K562 (cell line): ENCODE results near the gene SCGB1D4. TPM values are rescaled to one million over a fixed set of nuclear protein-coding genes. Genes with fewer than 3 reads are reported as not detected.
"Not testable (repeated sequence)": the region's sequence is repeated elsewhere in the genome, so short reads cannot be mapped to it uniquely, and the experiment has no call there.

Source experiments
- ATAC-seq: fragments of 200-7000 bp; cut with Tn5 transposase; 3 replicates; pipeline ENCODE4 v1.9.1; 2020; ENCODE audit warnings: moderate library complexity
- BruUV-seq: library from RNA; stranded (reverse); fragments of 400-500 nt; replicated peaks from 2 replicates; lab custom pipeline; 2021; lab: Mats Ljungman, UMichigan
- CTCF ChIA-PET: fragments of 300-600 bp; formaldehyde crosslinking; extraction: SDS; loops from one replicate; lab custom pipeline; 2021; ENCODE audit warnings: low intra/inter-chr PET ratio; lab: Yijun Ruan, JAX
- POLR2A ChIA-PET: fragments of 300-600, 350-650 bp; sonication (Branson Sonifier 250); formaldehyde crosslinking; extraction: SDS; loops from one replicate; lab custom pipeline; 2021; ENCODE audit warnings: antibody characterized with exemption, inconsistent platforms; lab: Yijun Ruan, JAX
- DNase-seq, 4 experiments: peaks; one replicate each; pipeline versions ENCODE4 v3.0.0 to v3.0.0-alpha.2; 2011 to 2018; ENCODE audit warnings: low spot score in 3 of 4, mixed read lengths in 3 of 4; ENCODE audit errors: extremely low read depth in 1 of 4
- FAIRE-seq: peaks from 2 replicates; lab custom pipeline; 2011; peaks lifted over from hg19 to GRCh38; lab: Jason Lieb, UNC
- H2AFZ ChIP-seq: 2 replicates; pipeline ENCODE4 v1.6.0; 2011; ENCODE audit warnings: low read depth, low read length, control low read depth, inconsistent platforms
- H3K27ac ChIP-seq: fragments of 200-600 bp; 3 replicates; pipeline ENCODE4 v1.8.0; 2011; ENCODE audit warnings: low read depth, mild to moderate bottlenecking, control low read depth, inconsistent platforms, low read length, moderate library complexity, mixed read lengths; ENCODE audit errors: extremely low read depth
- H3K27me3 ChIP-seq, 2 experiments: fragments of 300-600 bp in 1 of 2; 2 replicates in 1 of 2; 3 replicates in 1 of 2; pipeline versions ENCODE4 v1.6.0 to v1.8.0; 2011; ENCODE audit warnings: inconsistent platforms in 2 of 2, low read length in 2 of 2, mild to moderate bottlenecking in 1 of 2, mixed read lengths in 1 of 2, moderate library complexity in 1 of 2; ENCODE audit not compliant: control insufficient read depth in 2 of 2, insufficient read depth in 2 of 2
- H3K36me3 ChIP-seq: fragments of 300-600 bp; 3 replicates; pipeline ENCODE4 v1.8.0; 2011; ENCODE audit warnings: mild to moderate bottlenecking, low read length, inconsistent platforms; ENCODE audit not compliant: control insufficient read depth, insufficient read depth
- H3K4me1 ChIP-seq, 2 experiments: fragments of 200-600 bp in 1 of 2; replicated peaks in 1 of 2; 2 replicates in 1 of 2; 3 replicates in 1 of 2; pipeline versions ENCODE4 v1.5.1 to v1.8.0; 2011; ENCODE audit warnings: inconsistent platforms in 2 of 2, low read length in 2 of 2, mild to moderate bottlenecking in 1 of 2, mixed read lengths in 1 of 2, moderate library complexity in 1 of 2; ENCODE audit not compliant: control insufficient read depth in 2 of 2, insufficient read depth in 2 of 2
- H3K4me2 ChIP-seq: 2 replicates; pipeline ENCODE4 v1.6.1; 2011; ENCODE audit warnings: low read length, control low read depth, inconsistent platforms, mixed read lengths; ENCODE audit not compliant: insufficient read depth
- H3K4me3 ChIP-seq: fragments of 200-600 bp; sonication (generic), shearing (Covaris generic); 2 replicates; pipeline ENCODE4 v1.5.1; 2016; ENCODE audit warnings: control low read depth, inconsistent platforms
- H3K79me2 ChIP-seq: fragments of 200-600 bp; 3 replicates; pipeline ENCODE4 v1.8.0; 2011; ENCODE audit warnings: low read length, inconsistent platforms; ENCODE audit not compliant: control insufficient read depth, insufficient read depth
- H3K9ac ChIP-seq, 2 experiments: 2 replicates each; pipeline versions ENCODE4 v1.6.0 to v1.6.1; 2011; ENCODE audit warnings: low read depth in 2 of 2, low read length in 2 of 2, control low read depth in 1 of 2, inconsistent platforms in 1 of 2, mild to moderate bottlenecking in 1 of 2, mixed read lengths in 1 of 2; ENCODE audit not compliant: insufficient read depth in 1 of 2
- H3K9me1 ChIP-seq: one replicate; pipeline ENCODE4 v1.6.0; 2011; ENCODE audit warnings: inconsistent platforms, mild to moderate bottlenecking, low read length, moderate library complexity; ENCODE audit not compliant: control insufficient read depth, insufficient read depth
- H3K9me3 ChIP-seq: replicated peaks from 2 replicates; pipeline ENCODE4 v1.5.1; 2011; ENCODE audit warnings: low read depth, low read length, inconsistent platforms; ENCODE audit not compliant: control insufficient read depth, insufficient read depth
- H4K20me1 ChIP-seq: replicated peaks from 2 replicates; pipeline ENCODE4 v1.6.1; 2011; ENCODE audit warnings: low read length, inconsistent platforms, mixed read lengths; ENCODE audit not compliant: control insufficient read depth, insufficient read depth
- ARID1B ChIP-seq: fragments of 450-650 bp; IDR thresholded peaks from 2 replicates; pipeline ENCODE4 v1.6.1; 2016; ENCODE audit warnings: antibody characterized with exemption, mild to moderate bottlenecking, inconsistent platforms
- BCOR ChIP-seq: fragments of 450-650 bp; IDR thresholded peaks from 2 replicates; pipeline ENCODE4 v1.6.1; 2016
- CTBP1 ChIP-seq: fragments of 450-650 bp; IDR thresholded peaks from 2 replicates; pipeline ENCODE4 v1.6.1; 2016; ENCODE audit warnings: borderline replicate concordance
- EP400 ChIP-seq: fragments of 450-650 bp; IDR thresholded peaks from 2 replicates; pipeline ENCODE4 v1.6.1; 2017; ENCODE audit warnings: antibody characterized with exemption, mild to moderate bottlenecking, moderate library complexity
- HDAC1 ChIP-seq, 2 experiments: fragments of 450-650 bp; IDR thresholded peaks; 2 replicates each; pipeline ENCODE4 v1.6.1; 2016 to 2017; ENCODE audit warnings: inconsistent platforms in 1 of 2, mild to moderate bottlenecking in 1 of 2, moderate library complexity in 1 of 2
- KDM1A ChIP-seq, 2 experiments: fragments of 450-650 bp; IDR thresholded peaks; 2 replicates each; pipeline ENCODE4 v1.6.1; 2016; ENCODE audit warnings: mild to moderate bottlenecking in 2 of 2
- REST ChIP-seq, 2 experiments: fragments of 450-650 bp; formaldehyde crosslinking in 1 of 2; IDR thresholded peaks; 2 replicates each; pipeline versions ENCODE4 v1.4.0 to v1.6.1; 2014 to 2020; ENCODE audit warnings: mild to moderate bottlenecking in 2 of 2, borderline replicate concordance in 1 of 2, low read depth in 1 of 2
- ZNF766 ChIP-seq: fragments of 200-800 bp; sonication (Bioruptor generic); conservative IDR thresholded peaks from 2 replicates; pipeline ENCODE4 v1.6.1; 2016; ENCODE audit warnings: missing genetic modification characterization, missing compliant biosample characterization
- WGBS: fragments of 100-300 bp; shearing (Covaris generic); methylation state at CpG from one replicate; pipeline ENCODE4 v1.1.6; 2016; ENCODE audit warnings: low coverage, mixed read lengths; ENCODE audit not compliant: insufficient coverage; ENCODE audit errors: missing lambda C conversion rate; 5-methylcytosine and 5-hydroxymethylcytosine counted together
- in situ Hi-C: fragments of 300-500 bp; cut with MboI; formaldehyde crosslinking; loops from 4 replicates; pipeline ENCODE4 v1.15.0; 2018; ENCODE audit warnings: inconsistent platforms, mixed read lengths
- intact Hi-C: fragments of 100-400 bp; cut with micrococcal nuclease; formaldehyde crosslinking; loops from 2 replicates; pipeline ENCODE4 v1.14.2; 2022
- polyA plus RNA-seq, 8 experiments: library from polyadenylated mRNA; depleted of rRNA in 4 of 8; stranded (reverse) in 5 of 8; unstranded in 3 of 8; fragments of >200 nt; fragmentation: Nextera tagmentation in 2 of 8; fragmentation: Illumina TruSeq in 1 of 8; extraction: Ambion mirVana in 2 of 8; extraction: Trizol in 1 of 8; gene quantifications; 2 replicates each; pipeline versions ENCODE4 v1.2.1 to v1.2.3, GENCODE V29; 2011 to 2014; ENCODE audit warnings: inconsistent platforms in 1 of 8, missing spikeins in 1 of 8
- total RNA-seq, 7 experiments: library from RNA; depleted of rRNA in 6 of 7; stranded (reverse); fragments of >200 nt in 6 of 7; fragmentation: Illumina TruSeq in 2 of 7; extraction: Trizol in 2 of 7; gene quantifications; 2 replicates each; pipeline versions ENCODE4 v1.2.1 to v1.2.3, GENCODE V29; 2011 to 2021; ENCODE audit warnings: low replicate concordance in 1 of 7
- TF ChIP-seq, protein P1 (sequence below): fragments of 250-450 bp; sonication (Bioruptor Pico); IDR thresholded peaks from 2 replicates; pipeline ENCODE4 v1.4.0; 2020; ENCODE audit warnings: mild to moderate bottlenecking, moderate library complexity

Gene SCGB1D4
- total and polyA plus RNA-seq, 9 of the 15 experiments (the other 6 are each of a cell fraction or from before 2014, with no cell fraction given): not detected

- in situ Hi-C loops: loop anchor here (5.0 kb wide), 1 partner anchor 35 kb away; no protein-coding TSS in a partner anchor
- H3K4me2 ChIP-seq: peak overlapping the region; percentile 87
- H3K36me3 ChIP-seq; ATAC-seq; H3K79me2 ChIP-seq; H3K9me3 ChIP-seq; DNase-seq; intact Hi-C loops; BruUV-seq; H4K20me1 ChIP-seq; H3K27ac ChIP-seq; H3K9me1 ChIP-seq; FAIRE-seq; TF ChIP-seq REST (IDR thresholded peaks at IDR 0.05; ENCODE audit: borderline replicate concordance): not testable (repeated sequence)
- peak overlapping the region; percentile 54 for H3K4me3 ChIP-seq
- H3K4me1 ChIP-seq: peaks cover 4 to 23% of the 10 kb centered on the region in 2 experiments; a peak in 4 of 5 replicates
- ChIA-PET POLR2A (interaction anchor here (0.5 kb wide), 1 partner anchor 287 kb away, joined by 3 read pairs; no protein-coding TSS in a partner anchor), CTCF (interaction anchor here (0.7 kb wide), 1 partner anchor 131 kb away, joined by 3 read pairs; no protein-coding TSS in a partner anchor)
- peaks cover 6 to 12% of the 10 kb centered on the region in 2 experiments; a peak in 4 of 5 replicates for H3K27me3 ChIP-seq
- H2AFZ ChIP-seq: peak overlapping the region; percentile 84
- WGBS: 44% methylated on average over 19 of the region's 19 CpGs
- peak overlapping the region; percentile 60 to 97; a peak in 3 of 4 replicates for H3K9ac ChIP-seq
- TF ChIP-seq EP400 (0 out of 2 replicates have a peak, but pooled peaks have one; percentile 32), ZNF766 (CRISPR knock-in tag) (0 out of 2 replicates have a peak, but pooled peaks have one; percentile 35), HDAC1 (IDR thresholded peaks at IDR 0.05) (0 out of 4 replicates have a peak, but pooled peaks of 1 of the 2 experiments have one; percentile 23), BCOR (peak; percentile 58), REST (CRISPR knock-in tag; IDR thresholded peaks at IDR 0.05; ENCODE audit: low read depth) (peak; percentile 30; the same call in 1 of the 2 replicates), CTBP1 (peak; percentile 62; the same call in 1 of the 2 replicates), KDM1A (IDR thresholded peaks at IDR 0.05) (peak in 1 of 2 experiments; percentile 38; a peak in 1 of 4 replicates), ARID1B (0 out of 2 replicates have a peak, but pooled peaks have one; percentile 19)
- TF ChIP-seq, protein P1, sequence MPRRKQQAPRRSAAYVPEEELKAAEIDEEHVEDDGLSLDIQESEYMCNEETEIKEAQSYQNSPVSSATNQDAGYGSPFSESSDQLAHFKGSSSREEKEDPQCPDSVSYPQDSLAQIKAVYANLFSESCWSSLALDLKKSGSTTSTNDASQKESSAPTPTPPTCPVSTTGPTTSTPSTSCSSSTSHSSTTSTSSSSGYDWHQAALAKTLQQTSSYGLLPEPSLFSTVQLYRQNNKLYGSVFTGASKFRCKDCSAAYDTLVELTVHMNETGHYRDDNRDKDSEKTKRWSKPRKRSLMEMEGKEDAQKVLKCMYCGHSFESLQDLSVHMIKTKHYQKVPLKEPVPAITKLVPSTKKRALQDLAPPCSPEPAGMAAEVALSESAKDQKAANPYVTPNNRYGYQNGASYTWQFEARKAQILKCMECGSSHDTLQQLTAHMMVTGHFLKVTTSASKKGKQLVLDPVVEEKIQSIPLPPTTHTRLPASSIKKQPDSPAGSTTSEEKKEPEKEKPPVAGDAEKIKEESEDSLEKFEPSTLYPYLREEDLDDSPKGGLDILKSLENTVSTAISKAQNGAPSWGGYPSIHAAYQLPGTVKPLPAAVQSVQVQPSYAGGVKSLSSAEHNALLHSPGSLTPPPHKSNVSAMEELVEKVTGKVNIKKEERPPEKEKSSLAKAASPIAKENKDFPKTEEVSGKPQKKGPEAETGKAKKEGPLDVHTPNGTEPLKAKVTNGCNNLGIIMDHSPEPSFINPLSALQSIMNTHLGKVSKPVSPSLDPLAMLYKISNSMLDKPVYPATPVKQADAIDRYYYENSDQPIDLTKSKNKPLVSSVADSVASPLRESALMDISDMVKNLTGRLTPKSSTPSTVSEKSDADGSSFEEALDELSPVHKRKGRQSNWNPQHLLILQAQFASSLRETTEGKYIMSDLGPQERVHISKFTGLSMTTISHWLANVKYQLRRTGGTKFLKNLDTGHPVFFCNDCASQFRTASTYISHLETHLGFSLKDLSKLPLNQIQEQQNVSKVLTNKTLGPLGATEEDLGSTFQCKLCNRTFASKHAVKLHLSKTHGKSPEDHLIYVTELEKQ (CRISPR knock-in tag): 0 out of 2 replicates have a peak, but pooled peaks have one; percentile 28
Observed at GRCh38 chr11:62336949-62337302, 38.1 kb upstream of the SCGB1D4 start.
